Measurements from ENCODE around the gene TRABD2A. TPM values are rescaled to one million over a fixed set of nuclear protein-coding genes. Genes with fewer than 3 reads are reported as not detected.
A peak's percentile ranks its signal among the peaks of the same experiment; 100 is the strongest.

Gene TRABD2A
- total and polyA plus RNA-seq, 2 of the 13 experiments (the other 11 are each of a cell fraction or from before 2014, with no cell fraction given), result 0.15 TPM; not detected in 1

GRCh38 chr2:84881581-84882413 lies 913 bp upstream of the TRABD2A start (continued):
- peak; percentile 19 for TF ChIP-seq YY1 (IDR thresholded peaks at IDR 0.05; ENCODE audit: insufficient read depth, insufficient replicate concordance, low read depth, low read length)
- TF ChIP-seq ZNF335 (CRISPR knock-in tag; IDR thresholded peaks at IDR 0.05), result 0 out of 2 replicates have a peak, but pooled peaks have one; percentile 47
- peak; percentile 36 for TF ChIP-seq ZNF407 (CRISPR knock-in tag; IDR thresholded peaks at IDR 0.05; ENCODE audit: not compliant biosample characterization)
- no peak for TF ChIP-seq ZNF414 (CRISPR knock-in tag; IDR thresholded peaks at IDR 0.05)
- 0 out of 2 replicates have a peak, but pooled peaks have one; percentile 44 for TF ChIP-seq MIER3 (CRISPR knock-in tag; IDR thresholded peaks at IDR 0.05; ENCODE audit: borderline replicate concordance)
- no peak for TF ChIP-seq ZNF713 (CRISPR knock-in tag; IDR thresholded peaks at IDR 0.05)
- no peak for TF ChIP-seq MAFF (IDR thresholded peaks at IDR 0.05; ENCODE audit: low read depth, low read length)
- TF ChIP-seq REPIN1 (CRISPR knock-in tag; IDR thresholded peaks at IDR 0.05; ENCODE audit: borderline replicate concordance, low read depth), result peak; percentile 54; the same call in 1 of the 2 replicates
- TF ChIP-seq HDAC6 (IDR thresholded peaks at IDR 0.05; ENCODE audit: low read depth, low read length), result no peak
- 0 out of 2 replicates have a peak, but pooled peaks have one; percentile 26 for TF ChIP-seq PATZ1 (CRISPR knock-in tag; IDR thresholded peaks at IDR 0.05)
- no peak for TF ChIP-seq ZFAT (CRISPR knock-in tag; conservative IDR thresholded peaks at IDR 0.05)
- TF ChIP-seq THRA (CRISPR knock-in tag; IDR thresholded peaks at IDR 0.05; ENCODE audit: borderline replicate concordance), result peak; percentile 67; the same call in 1 of the 2 replicates
- TF ChIP-seq XRCC5 (optimal IDR thresholded peaks at IDR 0.05; ENCODE audit: low read length), result peak; percentile 95
- TF ChIP-seq THAP11 (CRISPR knock-in tag; IDR thresholded peaks at IDR 0.05), result no peak
- TF ChIP-seq ZNF496 (CRISPR knock-in tag; IDR thresholded peaks at IDR 0.05; ENCODE audit: insufficient replicate concordance), result no peak
- TF ChIP-seq AHR (CRISPR knock-in tag; IDR thresholded peaks at IDR 0.05), result no peak
